NCI-H1436 treated with DMSO at 0.1 percent for 48 hours (cell line): ENCODE data around the gene C10orf95.

Experiments used
- DNase-seq: peaks from one replicate; lab custom pipeline; 2025; lab: John Stamatoyannopoulos, UW

C10orf95 gene

GRCh38 chr10:102434394-102435132, 16.8 kb downstream of the C10orf95 start:
- no peak for DNase-seq

- no peak for DNase-seq
Observed at GRCh38 chr10:102433619-102434046, 17.7 kb downstream of the C10orf95 start.

DNA sequence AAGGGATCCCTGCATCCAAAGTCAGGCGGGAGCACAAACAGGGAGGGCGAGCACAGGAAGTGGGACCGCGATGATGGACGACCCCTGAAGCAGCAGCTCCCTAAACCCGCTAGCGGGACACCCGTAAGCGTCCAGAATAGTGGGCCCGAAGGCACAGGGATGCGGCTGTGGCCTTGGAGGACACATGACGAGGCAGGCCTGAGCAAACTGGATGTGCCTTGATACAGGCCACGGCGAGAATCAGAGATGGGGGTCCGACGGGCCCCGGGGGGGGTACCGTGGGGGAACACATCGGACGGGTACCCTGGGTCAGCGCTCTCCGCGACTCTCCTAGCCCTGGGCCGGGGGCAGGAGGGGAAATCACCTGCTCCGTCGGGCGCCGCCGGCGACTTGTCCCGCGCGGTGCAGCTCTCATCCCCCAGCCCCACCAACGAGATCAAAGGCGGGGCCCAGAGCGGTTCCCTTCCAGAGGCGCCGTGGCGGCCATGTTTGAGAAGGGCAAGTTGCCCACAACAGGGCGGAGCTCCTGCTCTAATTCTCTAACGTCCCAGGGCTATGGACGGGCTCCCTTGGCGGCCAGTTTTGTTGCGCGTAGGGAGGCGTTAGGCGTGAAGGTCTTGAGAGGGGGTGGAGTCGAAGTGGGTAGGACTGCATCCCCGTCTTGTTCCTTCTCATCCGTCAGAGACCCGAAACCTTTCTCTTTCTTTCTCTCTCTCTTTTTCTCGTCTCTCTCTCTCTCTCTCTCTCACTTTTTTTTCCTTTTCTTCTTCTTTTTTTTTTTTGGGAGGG, 19.0 kb downstream of the C10orf95 start, which contains the start of gene CUEDC2:
Gene CUEDC2, minus strand, starts transcription at position 413 of the 789 bp plus-strand sequence. CDS start 7,386 bp downstream, outside the sequence.
- peak; percentile 95 for DNase-seq

GRCh38 chr10:102431452-102432124, 19.8 kb downstream of the C10orf95 start:
- DNase-seq: no peak

DNA sequence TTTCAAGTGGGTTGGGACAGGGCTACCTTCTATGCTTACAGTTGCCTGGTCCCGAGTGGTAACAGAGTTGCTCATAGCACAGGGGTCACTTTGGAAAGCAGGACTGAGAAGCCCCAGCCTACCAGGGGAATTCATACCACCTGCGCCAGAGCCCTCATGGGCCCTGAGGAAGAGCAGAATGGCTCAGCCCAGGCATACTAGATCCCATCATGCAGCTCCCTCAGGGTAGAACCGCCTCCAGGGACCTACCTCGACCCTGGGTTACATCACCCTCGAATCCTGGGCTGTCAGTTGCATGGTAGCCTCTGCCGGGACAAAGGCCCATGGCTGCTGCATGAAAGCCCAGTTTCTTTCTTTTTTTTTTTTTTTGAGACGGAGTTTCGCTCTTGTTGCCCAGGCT, 21.9 kb downstream of the C10orf95 start:
- DNase-seq: no peak

DNA sequence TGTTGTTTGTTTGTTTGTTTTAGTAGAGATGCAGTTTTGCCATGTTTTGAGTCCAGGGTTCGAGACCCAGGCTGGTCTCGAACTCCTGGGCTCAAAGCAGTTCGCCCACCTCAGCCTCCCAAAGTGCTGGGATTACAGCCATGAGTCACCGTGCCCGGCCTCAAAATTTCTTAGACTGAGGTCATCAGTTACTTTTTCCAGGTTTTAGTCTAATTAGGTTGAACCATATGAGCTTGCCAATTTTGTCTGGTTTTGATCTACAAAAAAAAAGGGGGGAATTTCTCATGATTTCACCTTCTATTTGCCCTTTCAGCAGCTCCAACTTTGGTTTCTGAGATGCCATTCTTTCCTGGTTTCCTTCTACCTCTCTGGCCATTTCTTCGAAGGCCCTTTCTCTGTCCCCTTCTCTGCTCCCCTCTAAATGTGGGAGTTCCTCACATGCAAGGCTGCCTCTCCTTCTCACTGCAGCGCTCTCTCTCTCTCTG, 24.5 kb downstream of the C10orf95 start:
- no peak for DNase-seq

DNA sequence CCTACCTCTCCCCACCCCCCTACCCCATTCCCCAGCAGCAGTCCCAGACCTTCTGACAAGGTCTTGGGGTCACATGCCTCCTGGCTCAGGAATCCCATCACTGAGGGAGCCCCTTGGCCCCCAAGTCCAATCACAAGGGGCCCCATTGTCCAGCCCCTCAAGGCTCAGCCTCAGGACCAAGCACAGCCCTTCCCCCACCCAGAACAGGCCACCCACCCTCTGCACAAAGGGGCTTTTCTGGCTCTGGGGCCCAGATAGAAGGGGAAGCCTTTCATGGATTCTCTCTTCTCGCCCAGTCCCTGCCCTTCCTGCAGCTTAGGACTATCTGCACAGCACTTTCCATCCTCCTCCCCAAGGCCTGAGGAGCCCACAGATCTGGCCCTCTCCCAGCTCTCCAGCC, 25.9 kb downstream of the C10orf95 start:
- no peak for DNase-seq

GRCh38 chr10:102424916-102425315, 26.4 kb downstream of the C10orf95 start:
- DNase-seq: no peak

- DNase-seq: no peak
Observed at GRCh38 chr10:102424145-102424544, 27.2 kb downstream of the C10orf95 start.

GRCh38 chr10:102423372-102423968, 27.9 kb downstream of the C10orf95 start:
- no peak for DNase-seq

DNA sequence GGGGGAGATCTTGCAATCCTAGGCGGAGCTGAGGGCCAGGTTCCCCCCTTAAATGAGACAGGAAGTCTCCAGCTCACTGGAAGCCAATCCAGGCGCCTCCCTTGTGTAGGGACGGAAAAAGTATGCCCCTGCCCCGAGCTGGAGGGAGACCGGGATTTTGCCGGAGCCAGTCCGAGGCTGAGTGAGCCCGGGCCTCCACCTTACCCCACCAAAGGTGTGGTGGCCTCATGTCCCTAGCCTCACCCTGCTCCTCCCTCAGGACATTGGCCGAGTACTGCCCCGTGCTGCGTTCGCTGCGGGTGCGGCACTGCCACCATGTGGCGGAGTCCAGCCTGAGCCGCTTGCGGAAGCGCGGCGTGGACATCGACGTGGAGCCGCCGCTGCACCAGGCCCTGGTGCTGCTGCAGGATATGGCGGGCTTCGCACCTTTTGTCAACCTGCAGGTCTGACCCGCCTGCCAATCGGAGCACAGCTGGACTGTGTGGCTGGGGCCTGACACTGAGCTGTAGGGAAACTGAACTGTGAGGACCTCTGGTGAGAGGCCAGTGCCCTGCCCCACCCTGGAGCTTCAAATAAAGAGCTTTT, 28.7 kb downstream of the C10orf95 start:
- no peak for DNase-seq

GRCh38 chr10:102421757-102422512, 29.4 kb downstream of the C10orf95 start:
- DNase-seq: no peak

DNA sequence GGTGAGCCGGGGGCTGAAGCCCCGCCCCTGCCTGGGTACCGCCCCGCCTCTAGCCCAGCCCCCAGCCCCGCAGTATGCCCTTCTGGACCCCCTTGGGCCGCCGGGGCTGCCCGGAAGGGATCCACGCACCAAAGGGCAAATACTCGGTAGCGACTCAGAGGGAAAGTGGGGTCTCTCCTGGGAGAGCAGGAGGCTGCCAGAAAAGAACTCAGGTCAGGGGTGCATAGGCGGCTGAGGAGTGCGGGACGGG, 29.9 kb downstream of the C10orf95 start:
- no peak for DNase-seq

- peak; percentile 91 for DNase-seq
Observed at GRCh38 chr10:102420714-102421506, 30.4 kb downstream of the C10orf95 start, which contains the start of gene FBXL15. FBXL15 (plus strand) TSS chr10:102420836; CDS start chr10:102421130, 294 bp downstream.

GRCh38 chr10:102420181-102420713, 31.1 kb downstream of the C10orf95 start:
- DNase-seq: no peak

DNA sequence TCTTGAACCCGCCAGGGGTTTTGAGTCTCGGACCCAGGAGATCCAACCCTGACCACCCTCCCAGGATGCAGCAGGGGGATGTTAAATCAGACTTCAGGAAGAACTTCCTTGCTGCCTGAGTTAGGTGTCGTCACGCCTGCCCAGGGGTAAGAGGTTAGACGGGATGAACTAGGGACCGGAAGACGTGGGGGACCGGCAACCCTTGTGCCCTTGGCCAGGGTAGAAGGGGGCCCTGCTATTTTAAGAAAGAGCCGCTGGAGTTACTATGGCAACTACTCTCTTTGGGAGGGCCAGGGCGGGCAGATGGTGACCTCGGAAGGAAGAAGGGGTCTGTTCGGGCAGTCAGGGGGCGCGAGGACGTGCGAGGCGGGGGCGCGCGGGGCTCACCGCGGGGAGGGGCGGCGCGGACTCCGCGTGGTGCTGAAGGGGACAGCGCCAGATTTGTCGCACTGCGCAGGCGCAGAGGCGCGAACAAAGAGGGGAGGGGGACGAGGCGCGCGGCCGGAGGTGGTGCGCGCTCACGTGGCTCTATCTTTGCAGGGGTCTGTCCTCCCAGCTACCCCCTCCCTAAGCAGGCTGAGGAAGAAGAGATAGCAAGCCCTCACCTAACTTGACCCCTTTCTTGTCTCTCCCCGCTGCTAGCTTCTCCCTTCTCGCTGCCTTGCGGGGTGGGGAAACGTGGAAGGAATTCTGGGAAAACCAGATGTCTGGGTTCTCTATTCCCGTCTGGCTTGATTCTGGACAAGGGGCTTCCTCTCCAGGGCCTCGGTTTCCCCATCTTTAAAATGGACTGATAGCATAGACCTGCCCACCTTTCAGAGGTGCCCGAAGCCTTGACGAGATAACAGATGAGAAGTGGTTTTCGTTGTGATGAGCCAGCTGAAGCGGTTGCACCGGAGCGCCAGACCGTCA, 31.8 kb downstream of the C10orf95 start:
- peak; percentile 30 for DNase-seq

DNA sequence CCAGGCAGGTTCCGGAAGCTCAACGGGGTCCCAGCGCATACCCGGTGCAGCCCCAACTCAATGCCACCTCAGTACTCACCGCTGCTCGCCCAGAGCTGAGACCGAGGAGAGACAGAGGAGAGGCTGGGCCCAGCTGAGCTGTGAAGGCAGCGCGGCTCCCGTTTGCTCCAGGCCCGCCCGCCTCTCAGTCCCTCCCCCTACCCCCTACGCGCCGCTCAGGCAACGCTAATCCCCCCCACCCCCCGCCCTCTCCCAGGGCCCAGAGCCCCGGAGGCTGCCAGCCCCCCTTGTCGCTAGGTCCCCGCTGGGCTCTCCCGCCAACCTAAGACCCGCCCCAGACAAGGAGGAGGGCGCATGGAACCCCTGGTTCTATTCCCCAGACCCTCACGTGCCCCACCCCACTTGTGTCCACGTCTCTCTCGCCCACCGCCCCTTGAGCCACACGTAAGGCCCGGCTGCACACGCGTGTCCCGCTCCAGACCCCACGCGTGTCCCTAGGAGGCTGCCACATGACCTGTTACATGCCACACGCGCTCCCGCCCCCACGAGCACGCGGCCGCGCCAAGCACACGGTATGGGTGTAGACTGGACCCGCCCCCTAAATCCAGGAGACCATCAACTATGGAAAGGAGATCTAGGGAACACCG, 32.6 kb downstream of the C10orf95 start, which contains the start of gene PSD:
Gene PSD, minus strand, starts transcription at position 164 of the 647 bp plus-strand sequence. CDS start 1,747 bp downstream, outside the sequence.
- DNase-seq: peak; percentile 44

GRCh38 chr10:102416695-102417094, 34.6 kb downstream of the C10orf95 start:
- DNase-seq: no peak
